K562 (cell line): Measurements from ENCODE around the gene NEURL1B. TPM values are rescaled to one million over a fixed set of nuclear protein-coding genes. Genes with fewer than 3 reads are reported as not detected.

Source experiments
- ATAC-seq: fragments of 200-7000 bp; cut with Tn5 transposase; 3 replicates; pipeline ENCODE4 v1.9.1; 2020; ENCODE audit warnings: moderate library complexity
- BruUV-seq: library from RNA; stranded (reverse); fragments of 400-500 nt; replicated peaks from 2 replicates; lab custom pipeline; 2021; lab: Mats Ljungman, UMichigan
- CTCF ChIA-PET: fragments of 300-600 bp; formaldehyde crosslinking; extraction: SDS; loops from one replicate; lab custom pipeline; 2021; ENCODE audit warnings: low intra/inter-chr PET ratio; lab: Yijun Ruan, JAX
- POLR2A ChIA-PET: fragments of 300-600, 350-650 bp; sonication (Branson Sonifier 250); formaldehyde crosslinking; extraction: SDS; loops from one replicate; lab custom pipeline; 2021; ENCODE audit warnings: antibody characterized with exemption, inconsistent platforms; lab: Yijun Ruan, JAX
- DNase-seq, 4 experiments: peaks; one replicate each; pipeline versions ENCODE4 v3.0.0 to v3.0.0-alpha.2; 2011 to 2018; ENCODE audit warnings: low spot score in 3 of 4, mixed read lengths in 3 of 4; ENCODE audit errors: extremely low read depth in 1 of 4
- FAIRE-seq: peaks from 2 replicates; lab custom pipeline; 2011; peaks lifted over from hg19 to GRCh38; lab: Jason Lieb, UNC
- H2AFZ ChIP-seq: 2 replicates; pipeline ENCODE4 v1.6.0; 2011; ENCODE audit warnings: low read depth, low read length, control low read depth, inconsistent platforms
- H3K27ac ChIP-seq: fragments of 200-600 bp; 3 replicates; pipeline ENCODE4 v1.8.0; 2011; ENCODE audit warnings: low read depth, mild to moderate bottlenecking, control low read depth, inconsistent platforms, low read length, moderate library complexity, mixed read lengths; ENCODE audit errors: extremely low read depth
- H3K27me3 ChIP-seq, 2 experiments: fragments of 300-600 bp in 1 of 2; 2 replicates in 1 of 2; 3 replicates in 1 of 2; pipeline versions ENCODE4 v1.6.0 to v1.8.0; 2011; ENCODE audit warnings: inconsistent platforms in 2 of 2, low read length in 2 of 2, mild to moderate bottlenecking in 1 of 2, mixed read lengths in 1 of 2, moderate library complexity in 1 of 2; ENCODE audit not compliant: control insufficient read depth in 2 of 2, insufficient read depth in 2 of 2
- H3K36me3 ChIP-seq: fragments of 300-600 bp; 3 replicates; pipeline ENCODE4 v1.8.0; 2011; ENCODE audit warnings: mild to moderate bottlenecking, low read length, inconsistent platforms; ENCODE audit not compliant: control insufficient read depth, insufficient read depth
- H3K4me1 ChIP-seq, 2 experiments: fragments of 200-600 bp in 1 of 2; replicated peaks in 1 of 2; 2 replicates in 1 of 2; 3 replicates in 1 of 2; pipeline versions ENCODE4 v1.5.1 to v1.8.0; 2011; ENCODE audit warnings: inconsistent platforms in 2 of 2, low read length in 2 of 2, mild to moderate bottlenecking in 1 of 2, mixed read lengths in 1 of 2, moderate library complexity in 1 of 2; ENCODE audit not compliant: control insufficient read depth in 2 of 2, insufficient read depth in 2 of 2
- H3K4me2 ChIP-seq: 2 replicates; pipeline ENCODE4 v1.6.1; 2011; ENCODE audit warnings: low read length, control low read depth, inconsistent platforms, mixed read lengths; ENCODE audit not compliant: insufficient read depth
- H3K4me3 ChIP-seq: fragments of 200-600 bp; sonication (generic), shearing (Covaris generic); 2 replicates; pipeline ENCODE4 v1.5.1; 2016; ENCODE audit warnings: control low read depth, inconsistent platforms
- H3K79me2 ChIP-seq: fragments of 200-600 bp; 3 replicates; pipeline ENCODE4 v1.8.0; 2011; ENCODE audit warnings: low read length, inconsistent platforms; ENCODE audit not compliant: control insufficient read depth, insufficient read depth
- H3K9ac ChIP-seq, 2 experiments: 2 replicates each; pipeline versions ENCODE4 v1.6.0 to v1.6.1; 2011; ENCODE audit warnings: low read depth in 2 of 2, low read length in 2 of 2, control low read depth in 1 of 2, inconsistent platforms in 1 of 2, mild to moderate bottlenecking in 1 of 2, mixed read lengths in 1 of 2; ENCODE audit not compliant: insufficient read depth in 1 of 2
- H3K9me1 ChIP-seq: one replicate; pipeline ENCODE4 v1.6.0; 2011; ENCODE audit warnings: inconsistent platforms, mild to moderate bottlenecking, low read length, moderate library complexity; ENCODE audit not compliant: control insufficient read depth, insufficient read depth
- H3K9me3 ChIP-seq: replicated peaks from 2 replicates; pipeline ENCODE4 v1.5.1; 2011; ENCODE audit warnings: low read depth, low read length, inconsistent platforms; ENCODE audit not compliant: control insufficient read depth, insufficient read depth
- H4K20me1 ChIP-seq: replicated peaks from 2 replicates; pipeline ENCODE4 v1.6.1; 2011; ENCODE audit warnings: low read length, inconsistent platforms, mixed read lengths; ENCODE audit not compliant: control insufficient read depth, insufficient read depth
- CHD7 ChIP-seq: fragments of 200-600 bp; sonication (generic); IDR thresholded peaks from one replicate; pipeline ENCODE4 v1.6.1; 2012; ENCODE audit warnings: mild to moderate bottlenecking, low read depth, low read length, inconsistent platforms
- NR4A1 ChIP-seq, 2 experiments: fragments of 250-450 bp in 1 of 2; fragments of 450-650 bp in 1 of 2; sonication (Bioruptor Pico) in 1 of 2; IDR thresholded peaks; 2 replicates each; pipeline versions ENCODE4 v1.4.0 to v1.6.1; 2016 to 2020; ENCODE audit warnings: mild to moderate bottlenecking in 2 of 2, missing compliant biosample characterization in 1 of 2, missing genetic modification characterization in 1 of 2, moderate library complexity in 1 of 2
- SMARCB1 ChIP-seq: IDR thresholded peaks from 2 replicates; pipeline ENCODE4 v1.6.1; 2011; ENCODE audit warnings: improper control_type of control experiment, low read depth; ENCODE audit not compliant: insufficient read length
- THAP12 ChIP-seq: fragments of 250-450 bp; sonication (Bioruptor Pico); IDR thresholded peaks from 2 replicates; pipeline ENCODE4 v1.9.0; 2021; ENCODE audit warnings: mild to moderate bottlenecking, inconsistent platforms
- ZFP91 ChIP-seq: sonication (generic); formaldehyde crosslinking; IDR thresholded peaks from 2 replicates; pipeline ENCODE4 v1.8.0; 2022; ENCODE audit warnings: mild to moderate bottlenecking, missing genetic modification reagents
- ZKSCAN1 ChIP-seq: fragments of 150-350 bp; IDR thresholded peaks from 2 replicates; pipeline ENCODE4 v1.6.1; 2016; ENCODE audit warnings: low read depth, low read length
- WGBS: fragments of 100-300 bp; shearing (Covaris generic); methylation state at CpG from one replicate; pipeline ENCODE4 v1.1.6; 2016; ENCODE audit warnings: low coverage, mixed read lengths; ENCODE audit not compliant: insufficient coverage; ENCODE audit errors: missing lambda C conversion rate; 5-methylcytosine and 5-hydroxymethylcytosine counted together
- in situ Hi-C: fragments of 300-500 bp; cut with MboI; formaldehyde crosslinking; loops from 4 replicates; pipeline ENCODE4 v1.15.0; 2018; ENCODE audit warnings: inconsistent platforms, mixed read lengths
- intact Hi-C: fragments of 100-400 bp; cut with micrococcal nuclease; formaldehyde crosslinking; loops from 2 replicates; pipeline ENCODE4 v1.14.2; 2022
- polyA plus RNA-seq, 8 experiments: library from polyadenylated mRNA; depleted of rRNA in 4 of 8; stranded (reverse) in 5 of 8; unstranded in 3 of 8; fragments of >200 nt; fragmentation: Nextera tagmentation in 2 of 8; fragmentation: Illumina TruSeq in 1 of 8; extraction: Ambion mirVana in 2 of 8; extraction: Trizol in 1 of 8; gene quantifications; 2 replicates each; pipeline versions ENCODE4 v1.2.1 to v1.2.3, GENCODE V29; 2011 to 2014; ENCODE audit warnings: inconsistent platforms in 1 of 8, missing spikeins in 1 of 8
- total RNA-seq, 7 experiments: library from RNA; depleted of rRNA in 6 of 7; stranded (reverse); fragments of >200 nt in 6 of 7; fragmentation: Illumina TruSeq in 2 of 7; extraction: Trizol in 2 of 7; gene quantifications; 2 replicates each; pipeline versions ENCODE4 v1.2.1 to v1.2.3, GENCODE V29; 2011 to 2021; ENCODE audit warnings: low replicate concordance in 1 of 7

The NEURL1B gene
- total and polyA plus RNA-seq, 9 of the 15 experiments (the other 6 are each of a cell fraction or from before 2014, with no cell fraction given): 0.04 TPM; not detected in 8

- 14% methylated on average over 8 of the region's 8 CpGs for WGBS
- DNase-seq (no peak), ATAC-seq (no peak), FAIRE-seq (no peak)
- Histone ChIP-seq H4K20me1 (no peaks in the 10 kb centered on the region), H3K9me1 (no peaks in the 10 kb centered on the region), H2AFZ (no peak overlapping the region), H3K9ac (no peak overlapping the region), H3K9me3 (no peaks in the 10 kb centered on the region), H3K4me3 (no peak overlapping the region), H3K4me2 (no peak overlapping the region), H3K27me3 (peaks cover 0 to 16% of the 10 kb centered on the region in 2 experiments; a peak in 3 of 5 replicates), H3K79me2 (no peaks in the 10 kb centered on the region), H3K36me3 (no peaks in the 10 kb centered on the region), H3K4me1 (peaks cover 5 to 6% of the 10 kb centered on the region in 2 experiments; a peak in 2 of 5 replicates), H3K27ac (no peak overlapping the region)
- intact Hi-C loops: loop anchor here (1.0 kb wide), 1 partner anchor 220 kb away; no protein-coding TSS in a partner anchor
- POLR2A ChIA-PET: no interaction called here
- CTCF ChIA-PET: interaction anchor here (0.6 to 5.8 kb wide), 8 partner anchors 135 to 492 kb away, joined by 3 to 60 read pairs (median 4); no protein-coding TSS in a partner anchor
- BruUV-seq: no TSS peak
- in situ Hi-C loops: loop anchor here (25.0 kb wide), 1 partner anchor 1600 kb away; no protein-coding TSS in a partner anchor
- TF ChIP-seq SMARCB1 (no peak), CHD7 (no peak), ZFP91 (no peak), ZKSCAN1 (no peak), NR4A1 (CRISPR knock-in tag; IDR thresholded peaks at IDR 0.05) (no peak), NR4A1 (tag; IDR thresholded peaks at IDR 0.05) (no peak), THAP12 (CRISPR knock-in tag) (no peak)
These were observed 71.5 kb downstream of the NEURL1B start for GRCh38 chr5:172712610-172713009.
